ENCODE data around the gene CCDC24.

The CCDC24 gene

DNA sequence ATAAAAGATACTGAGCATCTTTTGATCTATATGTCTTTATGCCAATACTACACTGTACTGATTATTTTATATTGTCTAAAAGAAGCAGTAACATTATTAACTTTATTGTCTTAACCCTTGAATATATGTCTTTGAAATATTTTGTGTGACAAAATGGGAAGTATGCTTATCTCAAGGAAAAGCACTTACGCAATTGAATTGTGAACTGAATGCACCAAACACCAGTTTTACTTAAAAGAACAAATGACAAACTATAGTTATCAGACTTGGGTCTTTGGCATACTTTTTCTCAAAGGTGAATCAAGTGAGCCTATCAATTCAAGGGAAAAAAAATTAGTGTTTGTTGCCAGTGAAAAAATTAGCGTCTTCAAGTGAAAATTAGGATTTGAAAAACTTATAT, 49.0 kb downstream of the CCDC24 start:
- no peak for DNase-seq (ENCODE audit: low read depth in 2 of 2)

DNA sequence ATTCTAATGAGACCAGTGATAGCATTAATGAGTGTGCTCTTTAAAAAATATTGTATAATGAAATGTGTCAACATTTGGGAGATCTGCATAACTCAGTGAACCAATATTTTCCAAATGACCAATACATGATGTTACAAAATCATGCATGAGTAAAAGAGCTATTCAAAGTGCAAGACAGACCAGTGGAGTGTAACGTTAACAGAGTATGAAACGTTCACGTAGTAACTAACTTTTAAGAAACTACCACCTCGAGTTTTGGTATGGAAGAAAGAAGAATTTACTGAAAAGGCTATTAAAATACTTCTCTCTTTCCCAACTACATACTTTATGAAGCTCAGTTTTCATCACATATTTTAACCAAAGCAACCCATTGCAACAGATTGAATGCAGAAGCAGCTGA, 49.4 kb downstream of the CCDC24 start:
- no peak for DNase-seq (ENCODE audit: low read depth in 2 of 2)

DNA sequence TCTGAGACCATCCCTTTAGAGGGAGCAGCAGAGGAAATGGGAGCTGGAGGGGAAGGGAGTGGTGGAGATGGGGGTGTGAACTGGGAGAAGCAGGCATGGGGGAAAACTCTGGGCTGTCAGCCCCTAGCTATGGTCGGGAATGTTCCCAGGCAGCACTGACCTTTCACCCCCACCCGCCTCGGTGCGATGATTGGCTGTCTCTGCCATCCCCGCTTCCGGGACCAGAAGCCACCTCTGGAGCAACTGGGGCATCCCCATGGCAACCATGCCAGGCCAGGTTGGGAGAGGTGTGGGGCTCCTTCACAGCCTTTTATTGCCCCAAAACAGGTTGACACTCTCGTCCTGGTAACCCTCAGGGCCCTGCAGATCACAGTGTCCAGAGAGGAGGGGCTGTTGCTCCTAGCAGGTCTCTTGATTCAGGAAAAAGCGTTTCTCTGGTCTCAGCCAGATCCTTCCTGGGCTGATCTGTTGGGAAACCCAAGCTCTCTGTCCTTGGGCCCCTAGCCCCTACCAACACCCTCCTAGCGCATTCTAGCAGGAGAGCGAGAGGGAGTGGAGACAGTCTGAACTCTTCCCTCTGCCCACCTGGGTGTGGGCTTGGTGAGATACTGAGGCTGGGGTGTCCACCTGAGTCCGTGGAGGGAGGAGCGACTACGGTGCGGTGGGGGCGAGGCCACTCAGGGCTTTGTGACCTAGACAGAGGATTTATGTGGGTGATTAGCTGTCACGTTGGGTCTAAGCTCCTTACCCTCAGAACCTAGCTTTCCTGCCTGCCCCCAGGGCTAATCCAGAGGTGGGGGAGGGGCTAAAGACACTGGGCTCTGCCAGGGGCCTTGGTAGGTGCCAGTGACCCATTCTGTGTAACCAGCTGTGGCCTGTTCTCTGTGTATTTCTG, 52.0 kb downstream of the CCDC24 start:
- no peak for DNase-seq (ENCODE audit: low read depth in 2 of 2)

DNA sequence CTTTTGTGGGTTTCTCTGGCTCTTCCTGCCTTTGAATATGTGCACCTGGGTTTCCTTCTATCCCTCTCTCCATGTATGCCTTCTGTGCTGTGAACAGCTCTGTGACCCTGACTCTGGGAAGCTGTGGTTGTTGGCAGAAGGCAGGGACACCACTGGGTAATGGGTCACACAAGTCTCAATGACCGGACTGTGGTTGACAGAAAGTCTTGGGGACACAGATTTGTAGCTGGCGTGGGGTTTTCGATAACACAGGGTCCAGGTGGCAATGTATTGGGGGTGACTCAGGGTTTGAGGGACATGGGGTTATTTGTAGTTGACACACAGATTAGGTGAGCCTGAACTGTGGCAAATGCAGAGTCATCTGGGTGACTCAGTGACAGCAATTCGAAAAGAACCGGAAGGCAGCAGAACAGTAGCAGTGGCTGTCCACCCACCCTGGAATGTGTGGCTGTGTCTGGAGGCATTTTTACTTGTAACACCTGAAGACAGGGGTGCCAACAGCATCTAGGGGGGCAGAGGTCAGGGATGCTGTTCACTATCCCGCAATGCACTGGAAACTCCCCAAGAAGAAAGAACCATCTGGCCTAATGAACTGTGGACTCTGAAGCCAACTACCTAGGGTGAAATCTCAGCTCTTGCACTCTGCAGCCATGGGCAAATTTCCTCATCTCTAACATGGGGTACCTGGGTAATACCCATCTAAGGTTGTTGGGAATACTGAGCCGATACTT, 52.8 kb downstream of the CCDC24 start:
- no peak for DNase-seq (ENCODE audit: low read depth in 2 of 2)

DNA sequence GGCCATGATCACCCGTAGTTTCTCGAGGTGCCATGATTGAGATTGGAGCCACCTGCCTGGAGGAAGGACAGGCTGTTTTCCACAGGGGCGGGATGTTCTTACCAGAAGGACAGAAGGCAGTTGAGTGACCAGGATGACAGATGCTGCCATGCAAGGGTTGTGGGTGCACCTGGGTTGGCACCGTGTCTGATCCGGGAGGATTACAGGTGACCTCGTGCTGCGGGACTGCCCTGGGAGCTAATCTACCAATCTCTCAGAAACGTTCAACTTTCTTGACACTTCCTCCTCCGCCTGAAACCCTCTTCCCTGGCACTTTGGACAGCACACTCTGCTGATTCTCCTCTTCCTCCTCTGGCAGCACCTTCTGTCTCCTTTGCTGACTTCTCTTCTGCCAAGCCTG, 53.7 kb downstream of the CCDC24 start:
- DNase-seq (ENCODE audit: low read depth in 2 of 2) = no peak
